ENCODE results near the gene ESRRG.

ESRRG gene

DNA sequence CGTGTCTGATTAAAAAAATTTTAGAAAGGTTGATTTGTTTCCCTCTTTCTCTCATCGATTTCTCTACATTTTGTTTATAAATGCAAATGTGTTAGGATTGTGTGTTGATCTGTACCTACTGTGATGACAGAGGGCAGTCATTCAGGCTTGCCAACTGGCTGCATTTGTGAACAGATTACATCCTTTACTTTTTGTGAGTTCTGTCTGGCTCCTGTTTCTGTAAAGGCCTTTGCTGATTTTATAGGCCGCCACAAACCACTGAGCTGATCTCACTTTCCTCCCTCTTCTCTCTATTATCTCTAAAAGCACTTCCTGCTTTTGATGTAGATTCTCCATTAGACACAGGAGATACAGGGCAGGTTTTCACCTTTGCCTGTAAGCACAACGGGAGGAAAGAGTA, 106.8 kb downstream of the ESRRG start:
- H3K4me3 ChIP-seq (ENCODE audit: low read length in 2 of 2) = no peak overlapping the region
- H3K14ac ChIP-seq (ENCODE audit: low read length) = no peak overlapping the region
- peaks cover 0 to 1% of the 10 kb centered on the region in 2 donors for H3K4me1 ChIP-seq (ENCODE audit: control insufficient read depth in 2 of 2, insufficient read depth in 1 of 2, low read depth in 1 of 2, low read length in 2 of 2)
- no peak overlapping the region for H3K9ac ChIP-seq (ENCODE audit: low read depth, low read length, poor library complexity)
- no peak overlapping the region for H4K91ac ChIP-seq (ENCODE audit: low read depth, low read length, poor library complexity)
- peak overlapping the region; percentile 33 for H2AFZ ChIP-seq (ENCODE audit: low read length)
- no peak overlapping the region for H2BK15ac ChIP-seq (ENCODE audit: low read length)
- no peak overlapping the region for H2BK5ac ChIP-seq (ENCODE audit: low read length)
- no peak overlapping the region for H3K4me2 ChIP-seq (ENCODE audit: insufficient read depth, low read length, poor library complexity, severe bottlenecking)
- no peaks in the 10 kb centered on the region for H3K27me3 ChIP-seq (ENCODE audit: control insufficient read depth in 3 of 3, insufficient read depth in 3 of 3, low read depth in 1 of 3, low read length in 3 of 3)
- H3K27ac ChIP-seq (replicated peaks; ENCODE audit: low read length) = no peak overlapping the region
- no peak overlapping the region for H3K4ac ChIP-seq (ENCODE audit: low read length)
- no peaks in the 10 kb centered on the region for H3K9me3 ChIP-seq (replicated peaks in 1 of 2; ENCODE audit: control insufficient read depth in 2 of 2, insufficient read depth in 1 of 2, low read depth in 1 of 2, low read length in 2 of 2)
- no peak overlapping the region for H3K18ac ChIP-seq (ENCODE audit: low read length)
- no peak overlapping the region for H3K23ac ChIP-seq (ENCODE audit: low read depth, low read length, poor library complexity)
- no peak overlapping the region for H2BK120ac ChIP-seq (ENCODE audit: low read depth, low read length)
- no peaks in the 10 kb centered on the region for H3K36me3 ChIP-seq (replicated peaks in 1 of 2; ENCODE audit: control insufficient read depth in 2 of 2, insufficient read depth in 2 of 2, low read length in 2 of 2)
- WGBS, 2 donors (ENCODE audit: extremely low coverage in 2 of 2, insufficient read length in 2 of 2, insufficient replicate concordance in 1 of 2) = no CpG with 5 or more reads among the region's 4 CpGs
- no peak overlapping the region for H2BK12ac ChIP-seq (ENCODE audit: low read length)
- no peaks in the 10 kb centered on the region for H3K79me1 ChIP-seq (ENCODE audit: low read depth, low read length)
- H2AK5ac ChIP-seq (ENCODE audit: low read depth, low read length) = no peak overlapping the region
- no peak for DNase-seq (ENCODE audit: low spot score)
- H4K8ac ChIP-seq (ENCODE audit: low read depth, low read length) = no peak overlapping the region

DNA sequence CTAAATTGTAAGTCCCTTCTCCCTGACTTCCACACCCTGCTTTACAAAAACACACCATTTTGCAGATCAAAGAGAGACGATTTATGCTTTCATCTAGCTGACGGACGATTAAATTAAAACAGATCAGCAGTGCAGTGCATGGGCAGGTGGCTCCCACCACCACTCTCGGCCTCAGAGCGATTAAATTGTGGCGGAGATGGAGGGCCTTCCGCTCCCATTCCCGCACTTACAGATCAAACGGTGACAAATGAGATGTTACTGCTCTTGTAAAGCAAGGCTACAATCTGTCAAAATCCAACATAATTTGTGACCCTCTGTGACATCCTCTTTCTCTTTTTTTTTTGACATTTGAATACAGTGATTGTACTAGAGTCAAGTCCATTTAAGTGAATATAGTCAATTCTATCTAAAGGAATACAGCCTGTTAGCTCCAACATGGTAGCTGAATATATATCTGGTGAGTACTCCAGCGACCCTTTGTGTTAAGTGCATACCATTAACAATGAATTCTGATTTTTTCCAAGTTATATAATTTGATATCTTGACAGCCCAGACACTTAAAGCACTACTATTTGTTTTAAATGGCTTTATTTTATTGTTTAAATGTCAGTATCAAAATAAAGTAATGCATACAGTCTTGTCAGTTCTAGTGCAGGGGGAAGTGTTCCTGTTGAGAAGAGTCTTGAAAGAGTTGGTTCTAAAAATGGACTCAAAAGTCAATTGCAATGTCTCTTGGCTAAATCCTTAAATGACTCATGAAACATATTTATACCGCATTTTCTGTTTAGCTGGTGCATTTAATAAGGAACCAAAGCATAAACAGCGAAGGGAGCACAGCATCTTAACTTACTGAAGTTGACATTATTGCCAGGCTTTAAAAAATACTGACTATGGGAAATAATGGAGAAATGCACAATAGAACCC, 109.0 kb downstream of the ESRRG start:
- no peak overlapping the region for H2BK120ac ChIP-seq (ENCODE audit: low read depth, low read length)
- DNase-seq (ENCODE audit: low spot score) = no peak
- H3K27me3 ChIP-seq (ENCODE audit: control insufficient read depth in 3 of 3, insufficient read depth in 3 of 3, low read depth in 1 of 3, low read length in 3 of 3) = no peaks in the 10 kb centered on the region
- H3K18ac ChIP-seq (ENCODE audit: low read length) = no peak overlapping the region
- H3K79me1 ChIP-seq (ENCODE audit: low read depth, low read length) = no peaks in the 10 kb centered on the region
- H3K9me3 ChIP-seq (replicated peaks in 1 of 2; ENCODE audit: control insufficient read depth in 2 of 2, insufficient read depth in 1 of 2, low read depth in 1 of 2, low read length in 2 of 2) = no peaks in the 10 kb centered on the region
- H2AK5ac ChIP-seq (ENCODE audit: low read depth, low read length) = no peak overlapping the region
- no peak overlapping the region for H2BK15ac ChIP-seq (ENCODE audit: low read length)
- H4K8ac ChIP-seq (ENCODE audit: low read depth, low read length) = no peak overlapping the region
- no peak overlapping the region for H3K23ac ChIP-seq (ENCODE audit: low read depth, low read length, poor library complexity)
- no CpG with 5 or more reads among the region's 12 CpGs for WGBS, 2 donors (ENCODE audit: extremely low coverage in 2 of 2, insufficient read length in 2 of 2, insufficient replicate concordance in 1 of 2)
- H3K4me3 ChIP-seq (ENCODE audit: low read length in 2 of 2) = no peak overlapping the region
- H3K14ac ChIP-seq (ENCODE audit: low read length) = no peak overlapping the region
- H2BK12ac ChIP-seq (ENCODE audit: low read length) = no peak overlapping the region
- H3K4me2 ChIP-seq (ENCODE audit: insufficient read depth, low read length, poor library complexity, severe bottlenecking) = no peak overlapping the region
- no peaks in the 10 kb centered on the region for H3K36me3 ChIP-seq (replicated peaks in 1 of 2; ENCODE audit: control insufficient read depth in 2 of 2, insufficient read depth in 2 of 2, low read length in 2 of 2)
- no peak overlapping the region for H3K27ac ChIP-seq (replicated peaks; ENCODE audit: low read length)
- no peak overlapping the region for H2AFZ ChIP-seq (ENCODE audit: low read length)
- peaks cover 0 to 1% of the 10 kb centered on the region in 2 donors for H3K4me1 ChIP-seq (ENCODE audit: control insufficient read depth in 2 of 2, insufficient read depth in 1 of 2, low read depth in 1 of 2, low read length in 2 of 2)
- no peak overlapping the region for H4K91ac ChIP-seq (ENCODE audit: low read depth, low read length, poor library complexity)
- H3K4ac ChIP-seq (ENCODE audit: low read length) = no peak overlapping the region
- H3K9ac ChIP-seq (ENCODE audit: low read depth, low read length, poor library complexity) = no peak overlapping the region
- H2BK5ac ChIP-seq (ENCODE audit: low read length) = no peak overlapping the region

DNA sequence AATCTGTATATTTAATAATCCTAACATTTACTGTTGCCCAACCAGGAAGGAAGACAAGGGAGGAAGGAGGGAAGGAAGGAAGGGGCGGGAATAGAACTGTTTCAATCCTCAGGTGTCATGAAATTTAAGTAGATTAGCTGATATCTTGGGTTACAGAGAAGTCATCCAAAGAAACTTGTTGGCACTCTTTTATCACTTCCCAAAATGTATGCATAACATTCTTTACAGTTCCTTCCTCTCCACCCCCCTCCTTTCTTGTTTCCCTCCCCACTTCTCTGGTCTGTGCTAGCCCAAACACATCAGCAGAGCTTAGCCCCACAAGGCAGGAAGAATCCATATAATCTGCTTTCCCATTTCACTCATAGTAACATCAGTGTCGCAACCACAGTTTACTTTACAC, 110.9 kb downstream of the ESRRG start:
- H4K91ac ChIP-seq (ENCODE audit: low read depth, low read length, poor library complexity) = no peak overlapping the region
- H3K23ac ChIP-seq (ENCODE audit: low read depth, low read length, poor library complexity) = no peak overlapping the region
- no peak overlapping the region for H2BK12ac ChIP-seq (ENCODE audit: low read length)
- H3K27ac ChIP-seq (replicated peaks; ENCODE audit: low read length) = no peak overlapping the region
- no peaks in the 10 kb centered on the region for H3K9me3 ChIP-seq (replicated peaks in 1 of 2; ENCODE audit: control insufficient read depth in 2 of 2, insufficient read depth in 1 of 2, low read depth in 1 of 2, low read length in 2 of 2)
- H2BK15ac ChIP-seq (ENCODE audit: low read length) = no peak overlapping the region
- no peak overlapping the region for H2AK5ac ChIP-seq (ENCODE audit: low read depth, low read length)
- peaks cover 1 to 2% of the 10 kb centered on the region in 2 donors for H3K4me1 ChIP-seq (ENCODE audit: control insufficient read depth in 2 of 2, insufficient read depth in 1 of 2, low read depth in 1 of 2, low read length in 2 of 2)
- no peak overlapping the region for H3K4me3 ChIP-seq (ENCODE audit: low read length in 2 of 2)
- no peak overlapping the region for H2BK120ac ChIP-seq (ENCODE audit: low read depth, low read length)
- no peak overlapping the region for H3K9ac ChIP-seq (ENCODE audit: low read depth, low read length, poor library complexity)
- H3K4me2 ChIP-seq (ENCODE audit: insufficient read depth, low read length, poor library complexity, severe bottlenecking) = no peak overlapping the region
- H4K8ac ChIP-seq (ENCODE audit: low read depth, low read length) = no peak overlapping the region
- H3K79me1 ChIP-seq (ENCODE audit: low read depth, low read length) = no peaks in the 10 kb centered on the region
- no peak overlapping the region for H3K4ac ChIP-seq (ENCODE audit: low read length)
- DNase-seq (ENCODE audit: low spot score) = no peak
- no peak overlapping the region for H2AFZ ChIP-seq (ENCODE audit: low read length)
- WGBS, 2 donors (ENCODE audit: extremely low coverage in 2 of 2, insufficient read length in 2 of 2, insufficient replicate concordance in 1 of 2) = no CpG with 5 or more reads among the region's 2 CpGs
- H3K18ac ChIP-seq (ENCODE audit: low read length) = no peak overlapping the region
- no peaks in the 10 kb centered on the region for H3K27me3 ChIP-seq (ENCODE audit: control insufficient read depth in 3 of 3, insufficient read depth in 3 of 3, low read depth in 1 of 3, low read length in 3 of 3)
- no peak overlapping the region for H2BK5ac ChIP-seq (ENCODE audit: low read length)
- H3K36me3 ChIP-seq (replicated peaks in 1 of 2; ENCODE audit: control insufficient read depth in 2 of 2, insufficient read depth in 2 of 2, low read length in 2 of 2) = no peaks in the 10 kb centered on the region
- H3K14ac ChIP-seq (ENCODE audit: low read length) = no peak overlapping the region

DNA sequence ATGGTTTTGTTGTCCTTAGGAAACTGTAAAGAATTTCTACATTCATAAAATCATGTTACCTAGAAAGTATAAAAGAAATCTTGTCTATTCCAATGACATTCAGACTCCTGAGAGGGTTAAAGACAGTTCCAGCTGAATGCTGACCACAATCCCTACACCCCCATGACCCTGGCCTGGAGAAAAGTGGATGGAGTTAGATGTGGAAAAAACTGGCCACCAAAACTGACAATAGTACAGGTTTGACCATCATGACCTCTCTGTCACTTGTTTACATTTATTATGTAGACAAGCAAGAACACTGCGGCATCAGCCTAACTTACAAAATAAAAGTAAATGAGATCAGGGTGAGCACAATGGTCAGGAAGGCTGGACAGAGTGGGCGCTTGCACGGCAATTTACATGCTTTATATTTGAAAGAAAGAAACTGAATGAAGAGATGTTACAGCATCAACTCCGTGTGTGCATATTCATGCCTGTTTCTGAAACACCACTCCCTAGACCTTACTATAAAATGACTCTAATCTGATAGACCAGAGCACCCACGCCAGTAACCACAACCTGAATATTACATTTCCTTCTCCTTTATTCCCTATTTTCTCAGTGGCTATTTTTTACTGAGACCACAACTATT, 116.0 kb downstream of the ESRRG start:
- H3K9ac ChIP-seq (ENCODE audit: low read depth, low read length, poor library complexity) = no peak overlapping the region
- H3K27me3 ChIP-seq (ENCODE audit: control insufficient read depth in 3 of 3, insufficient read depth in 3 of 3, low read depth in 1 of 3, low read length in 3 of 3) = no peaks in the 10 kb centered on the region
- no peaks in the 10 kb centered on the region for H3K79me1 ChIP-seq (ENCODE audit: low read depth, low read length)
- no peak overlapping the region for H2BK5ac ChIP-seq (ENCODE audit: low read length)
- no peak overlapping the region for H2AK5ac ChIP-seq (ENCODE audit: low read depth, low read length)
- no peak overlapping the region for H3K4me2 ChIP-seq (ENCODE audit: insufficient read depth, low read length, poor library complexity, severe bottlenecking)
- H3K23ac ChIP-seq (ENCODE audit: low read depth, low read length, poor library complexity) = no peak overlapping the region
- H3K36me3 ChIP-seq (replicated peaks in 1 of 2; ENCODE audit: control insufficient read depth in 2 of 2, insufficient read depth in 2 of 2, low read length in 2 of 2) = no peaks in the 10 kb centered on the region
- H3K4me3 ChIP-seq (ENCODE audit: low read length in 2 of 2) = no peak overlapping the region
- no peak overlapping the region for H3K14ac ChIP-seq (ENCODE audit: low read length)
- H2AFZ ChIP-seq (ENCODE audit: low read length) = peak overlapping the region; percentile 8
- H3K18ac ChIP-seq (ENCODE audit: low read length) = no peak overlapping the region
- H3K9me3 ChIP-seq (replicated peaks in 1 of 2; ENCODE audit: control insufficient read depth in 2 of 2, insufficient read depth in 1 of 2, low read depth in 1 of 2, low read length in 2 of 2) = no peaks in the 10 kb centered on the region
- H4K91ac ChIP-seq (ENCODE audit: low read depth, low read length, poor library complexity) = no peak overlapping the region
- H2BK15ac ChIP-seq (ENCODE audit: low read length) = no peak overlapping the region
- H2BK120ac ChIP-seq (ENCODE audit: low read depth, low read length) = no peak overlapping the region
- no CpG with 5 or more reads among the region's 5 CpGs for WGBS, 2 donors (ENCODE audit: extremely low coverage in 2 of 2, insufficient read length in 2 of 2, insufficient replicate concordance in 1 of 2)
- DNase-seq (ENCODE audit: low spot score) = no peak
- no peak overlapping the region for H4K8ac ChIP-seq (ENCODE audit: low read depth, low read length)
- H3K4me1 ChIP-seq (ENCODE audit: control insufficient read depth in 2 of 2, insufficient read depth in 1 of 2, low read depth in 1 of 2, low read length in 2 of 2) = peaks cover 3 to 7% of the 10 kb centered on the region in 2 donors
- no peak overlapping the region for H2BK12ac ChIP-seq (ENCODE audit: low read length)
- no peak overlapping the region for H3K4ac ChIP-seq (ENCODE audit: low read length)
- H3K27ac ChIP-seq (replicated peaks; ENCODE audit: low read length) = no peak overlapping the region
